GM12892 (cell line): ENCODE measurements around the gene HPN.

Experiments
- POLR2A ChIP-seq: IDR thresholded peaks from 2 replicates; pipeline ENCODE4 v1.6.1; 2011; ENCODE audit warnings: low read depth, low read length, control low read depth
- POLR2AphosphoS5 ChIP-seq: IDR thresholded peaks from 2 replicates; pipeline ENCODE4 v1.6.1; 2011; ENCODE audit warnings: low read depth, low read length, control low read depth
- TAF1 ChIP-seq: IDR thresholded peaks from 2 replicates; pipeline ENCODE4 v1.6.1; 2011; ENCODE audit warnings: low read depth, mild to moderate bottlenecking, control low read depth, low read length, borderline replicate concordance

- no peak for TF ChIP-seq TAF1
- no peak for TF ChIP-seq POLR2A
- TF ChIP-seq POLR2AphosphoS5: no peak
These were observed 33.9 kb downstream of the HPN start for GRCh38 chr19:35075202-35076025.
